ENCODE data around the gene RXFP4. TPM values are rescaled to one million over a fixed set of nuclear protein-coding genes. Genes with fewer than 3 reads are reported as not detected.

RXFP4 gene
- total and polyA plus RNA-seq, 9 of the 15 experiments (the other 6 are each of a cell fraction or from before 2014, with no cell fraction given) = 0.64 TPM; not detected in 8

DNA sequence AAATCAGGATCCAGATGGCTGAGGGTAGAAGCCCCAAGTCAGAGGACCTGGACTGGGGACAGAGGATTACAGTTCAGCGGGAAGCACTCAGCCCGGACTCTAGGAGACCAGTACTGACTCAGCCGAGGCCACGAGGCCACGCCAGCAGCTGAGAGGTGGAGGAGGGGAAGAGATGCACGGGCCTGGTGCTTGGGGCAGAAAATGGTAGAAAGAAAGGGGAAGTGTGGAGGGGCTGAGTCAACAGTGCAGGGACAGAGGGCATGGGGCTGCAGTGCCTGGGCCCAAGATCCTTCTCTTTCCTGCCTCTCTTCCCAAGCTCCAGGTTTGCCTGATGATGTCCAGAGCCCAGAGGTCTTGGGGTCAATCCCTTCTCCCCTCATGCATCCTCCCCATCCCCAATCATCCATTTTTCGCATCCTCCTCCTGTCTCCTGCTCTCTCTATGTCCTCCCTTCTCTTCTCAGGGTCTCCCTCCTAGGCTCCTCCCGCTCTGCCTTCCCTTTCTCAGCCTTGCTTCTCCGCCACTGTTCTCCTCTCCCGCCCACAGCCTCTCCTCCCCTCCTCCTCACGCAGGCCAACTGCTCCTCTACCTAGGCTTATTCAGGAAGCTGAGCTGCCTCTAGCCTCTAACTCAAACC lies 29.2 kb downstream of the RXFP4 start (continued):
- TF ChIP-seq FOXK2 (conservative IDR thresholded peaks at IDR 0.05 in 1 of 2, IDR thresholded peaks at IDR 0.05 in 1 of 2; ENCODE audit: low read depth in 2 of 2) (peak in 1 of 2 experiments; percentile 55; a peak in 1 of 4 replicates), ZNF830 (CRISPR knock-in tag; IDR thresholded peaks at IDR 0.05) (no peak), EZH2 (IDR thresholded peaks at IDR 0.05; ENCODE audit: borderline replicate concordance, low read depth, low read length) (no peak), ZNF384 (IDR thresholded peaks at IDR 0.05; ENCODE audit: low read depth, low read length) (no peak), SAP30 (IDR thresholded peaks at IDR 0.05; ENCODE audit: borderline replicate concordance, insufficient read depth, low read depth, low read length, poor library complexity, severe bottlenecking) (peak; percentile 43), MYC (IDR thresholded peaks at IDR 0.05; ENCODE audit: low read depth, low read length) (peak; percentile 97), MYC (CRISPR knock-in tag; IDR thresholded peaks at IDR 0.05; ENCODE audit: borderline replicate concordance, low read depth) (0 out of 2 replicates have a peak, but pooled peaks have one; percentile 41), SMAD1 (IDR thresholded peaks at IDR 0.05; ENCODE audit: low read depth, low read length, partially characterized antibody) (no peak), ZSCAN29 (IDR thresholded peaks at IDR 0.05) (no peak), ZNF583 (CRISPR knock-in tag; IDR thresholded peaks at IDR 0.05) (no peak), SMARCB1 (IDR thresholded peaks at IDR 0.05; ENCODE audit: insufficient read length, low read depth) (peak; percentile 86), PTTG1 (tag; IDR thresholded peaks at IDR 0.05; ENCODE audit: low read depth) (no peak), E2F3 (CRISPR knock-in tag; IDR thresholded peaks at IDR 0.05) (no peak), KDM1A (IDR thresholded peaks at IDR 0.05) (peak in 1 of 2 experiments; percentile 38; a peak in 1 of 4 replicates), HMGN3 (IDR thresholded peaks at IDR 0.05; ENCODE audit: borderline replicate concordance, extremely low read depth, insufficient read length, low read depth, low read length) (no peak), ARHGAP35 (IDR thresholded peaks at IDR 0.05; ENCODE audit: partially characterized antibody) (peak; percentile 67), ZC3H4 (CRISPR knock-in tag; IDR thresholded peaks at IDR 0.05; ENCODE audit: borderline replicate concordance) (no peak), JUN (IDR thresholded peaks at IDR 0.05; ENCODE audit: borderline replicate concordance, low read depth, low read length) (peak; percentile 77; the same call in 1 of the 2 replicates), JUN (CRISPR knock-in tag; IDR thresholded peaks at IDR 0.05; ENCODE audit: borderline replicate concordance) (no peak), SETDB1 (IDR thresholded peaks at IDR 0.05; ENCODE audit: low read length) (peak; percentile 70), STAT5B (CRISPR knock-in tag; IDR thresholded peaks at IDR 0.05) (no peak), PCBP1 (IDR thresholded peaks at IDR 0.05; ENCODE audit: low read depth, low read length, poor library complexity, severe bottlenecking) (no peak)
- TF ChIP-seq, protein P1, sequence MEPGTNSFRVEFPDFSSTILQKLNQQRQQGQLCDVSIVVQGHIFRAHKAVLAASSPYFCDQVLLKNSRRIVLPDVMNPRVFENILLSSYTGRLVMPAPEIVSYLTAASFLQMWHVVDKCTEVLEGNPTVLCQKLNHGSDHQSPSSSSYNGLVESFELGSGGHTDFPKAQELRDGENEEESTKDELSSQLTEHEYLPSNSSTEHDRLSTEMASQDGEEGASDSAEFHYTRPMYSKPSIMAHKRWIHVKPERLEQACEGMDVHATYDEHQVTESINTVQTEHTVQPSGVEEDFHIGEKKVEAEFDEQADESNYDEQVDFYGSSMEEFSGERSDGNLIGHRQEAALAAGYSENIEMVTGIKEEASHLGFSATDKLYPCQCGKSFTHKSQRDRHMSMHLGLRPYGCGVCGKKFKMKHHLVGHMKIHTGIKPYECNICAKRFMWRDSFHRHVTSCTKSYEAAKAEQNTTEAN (CRISPR knock-in tag; IDR thresholded peaks at IDR 0.05) = no peak
- TF ChIP-seq, protein P2, sequence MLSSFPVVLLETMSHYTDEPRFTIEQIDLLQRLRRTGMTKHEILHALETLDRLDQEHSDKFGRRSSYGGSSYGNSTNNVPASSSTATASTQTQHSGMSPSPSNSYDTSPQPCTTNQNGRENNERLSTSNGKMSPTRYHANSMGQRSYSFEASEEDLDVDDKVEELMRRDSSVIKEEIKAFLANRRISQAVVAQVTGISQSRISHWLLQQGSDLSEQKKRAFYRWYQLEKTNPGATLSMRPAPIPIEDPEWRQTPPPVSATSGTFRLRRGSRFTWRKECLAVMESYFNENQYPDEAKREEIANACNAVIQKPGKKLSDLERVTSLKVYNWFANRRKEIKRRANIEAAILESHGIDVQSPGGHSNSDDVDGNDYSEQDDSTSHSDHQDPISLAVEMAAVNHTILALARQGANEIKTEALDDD (IDR thresholded peaks at IDR 0.05) = no peak
- TF ChIP-seq, protein P3, sequence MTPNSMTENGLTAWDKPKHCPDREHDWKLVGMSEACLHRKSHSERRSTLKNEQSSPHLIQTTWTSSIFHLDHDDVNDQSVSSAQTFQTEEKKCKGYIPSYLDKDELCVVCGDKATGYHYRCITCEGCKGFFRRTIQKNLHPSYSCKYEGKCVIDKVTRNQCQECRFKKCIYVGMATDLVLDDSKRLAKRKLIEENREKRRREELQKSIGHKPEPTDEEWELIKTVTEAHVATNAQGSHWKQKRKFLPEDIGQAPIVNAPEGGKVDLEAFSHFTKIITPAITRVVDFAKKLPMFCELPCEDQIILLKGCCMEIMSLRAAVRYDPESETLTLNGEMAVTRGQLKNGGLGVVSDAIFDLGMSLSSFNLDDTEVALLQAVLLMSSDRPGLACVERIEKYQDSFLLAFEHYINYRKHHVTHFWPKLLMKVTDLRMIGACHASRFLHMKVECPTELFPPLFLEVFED (CRISPR knock-in tag; conservative IDR thresholded peaks at IDR 0.05) = peak; percentile 25; the same call in 1 of the 2 replicates
